GM18868 (cell line): Measurements from ENCODE around the gene TSHZ2.

Source experiments
- ATAC-seq: cut with Tn5 transposase; IDR thresholded peaks from one replicate; pipeline ENCODE4 v1.9.1; 2021; ENCODE audit warnings: mild to moderate bottlenecking, moderate library complexity; ENCODE audit not compliant: unreplicated experiment

Gene TSHZ2

DNA sequence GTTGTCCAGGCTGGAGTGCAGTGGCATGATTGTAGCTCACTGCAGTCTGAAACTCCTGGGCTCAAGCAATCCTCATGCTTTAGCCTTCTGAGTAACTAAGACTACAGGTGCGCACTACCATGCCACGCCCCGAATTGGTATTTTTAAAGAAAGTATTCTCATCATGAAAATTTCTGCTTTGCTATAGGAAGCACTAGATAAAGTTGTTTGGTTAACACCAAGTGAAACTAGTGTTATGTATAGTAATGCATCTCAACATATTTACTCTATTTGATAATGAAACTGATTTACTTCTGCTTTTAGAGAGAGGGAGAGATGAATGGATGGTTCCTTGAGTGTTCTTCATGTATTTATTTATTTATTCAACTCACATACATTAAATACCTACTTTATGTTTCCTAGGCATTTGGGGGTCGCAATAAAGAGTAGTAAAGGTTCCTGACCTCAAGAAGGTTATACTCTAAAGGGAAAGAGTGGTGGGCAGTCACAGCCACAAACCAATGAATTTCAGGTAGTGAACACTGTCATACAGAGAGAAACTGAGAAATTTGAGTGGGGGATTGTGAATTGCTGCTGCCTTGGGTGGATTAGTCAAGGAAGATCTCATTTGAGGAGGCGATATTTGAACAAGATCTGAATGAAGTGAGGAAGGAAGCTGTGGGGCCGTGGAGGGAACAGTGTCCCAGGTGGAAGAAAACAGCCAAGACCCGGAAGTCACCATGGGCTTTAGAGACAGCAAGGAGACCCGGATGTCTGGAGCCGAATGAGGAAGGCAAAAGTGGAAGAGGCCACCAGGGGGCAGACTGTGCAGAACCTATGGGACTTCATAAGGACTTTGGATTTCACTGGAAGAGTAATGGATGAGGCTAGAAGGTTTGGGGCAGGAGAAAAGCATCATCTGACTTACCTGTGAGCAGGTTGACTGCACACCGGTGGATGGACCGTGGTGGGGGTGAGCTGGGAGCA is 185.6 kb downstream of the TSHZ2 start:
- peak; percentile 83 for ATAC-seq

DNA sequence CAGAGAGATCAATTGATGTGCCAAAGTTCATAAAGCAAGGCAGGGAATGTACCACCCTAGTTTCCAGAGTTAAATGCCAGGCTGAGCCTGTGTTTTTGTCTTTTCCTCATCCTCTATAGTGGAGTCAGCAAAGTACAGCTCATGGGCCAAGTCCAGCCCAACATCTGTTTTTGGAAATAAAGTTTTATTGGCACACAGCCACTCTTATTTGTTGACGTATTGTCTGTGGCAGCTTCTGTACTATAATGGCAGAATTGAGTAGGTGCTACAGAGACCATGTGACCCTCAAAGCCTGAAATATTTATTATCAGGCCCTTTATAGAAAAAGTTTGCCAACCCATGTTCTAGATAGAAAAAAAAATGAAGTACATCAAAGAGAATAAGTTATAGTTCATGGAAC is 187.0 kb downstream of the TSHZ2 start:
- no peak for ATAC-seq

DNA sequence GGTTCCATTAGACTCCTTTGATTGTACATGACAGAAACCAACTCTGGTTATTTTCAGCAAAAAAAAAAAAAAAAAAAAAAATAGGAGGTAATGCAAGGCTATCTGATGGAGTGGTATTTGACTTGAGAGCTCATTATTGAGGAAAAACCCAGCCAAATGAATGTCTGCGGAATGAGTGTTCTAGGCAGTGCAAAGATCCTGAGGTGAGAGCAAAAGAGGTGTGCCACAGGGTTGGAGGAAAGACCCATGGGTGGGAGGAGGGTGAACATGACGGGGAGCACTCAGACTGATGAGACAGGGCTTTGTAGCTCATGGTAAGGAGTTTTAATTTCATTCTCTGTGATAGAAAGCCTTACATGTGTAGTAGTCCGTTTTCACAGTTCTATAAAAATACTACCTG is 188.9 kb downstream of the TSHZ2 start:
- ATAC-seq: no peak

DNA sequence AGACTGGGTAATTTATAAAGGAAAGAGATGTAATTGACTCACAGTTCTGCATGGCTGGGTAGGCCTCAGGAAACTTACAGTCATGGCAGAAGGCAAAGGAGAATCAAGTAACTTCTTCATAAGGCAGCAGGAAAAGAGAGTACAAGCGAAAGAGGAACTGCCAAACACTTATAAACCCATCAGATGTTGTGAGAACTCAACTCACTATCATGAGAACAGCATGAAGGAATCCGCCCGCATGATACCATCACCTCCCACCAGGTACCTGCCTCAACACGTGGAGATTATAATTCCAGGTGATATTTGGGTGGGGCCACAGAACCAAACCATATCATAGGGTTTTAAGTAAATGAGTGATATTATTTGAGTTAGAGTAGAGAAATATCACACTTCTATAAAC is 189.3 kb downstream of the TSHZ2 start:
- no peak for ATAC-seq

DNA sequence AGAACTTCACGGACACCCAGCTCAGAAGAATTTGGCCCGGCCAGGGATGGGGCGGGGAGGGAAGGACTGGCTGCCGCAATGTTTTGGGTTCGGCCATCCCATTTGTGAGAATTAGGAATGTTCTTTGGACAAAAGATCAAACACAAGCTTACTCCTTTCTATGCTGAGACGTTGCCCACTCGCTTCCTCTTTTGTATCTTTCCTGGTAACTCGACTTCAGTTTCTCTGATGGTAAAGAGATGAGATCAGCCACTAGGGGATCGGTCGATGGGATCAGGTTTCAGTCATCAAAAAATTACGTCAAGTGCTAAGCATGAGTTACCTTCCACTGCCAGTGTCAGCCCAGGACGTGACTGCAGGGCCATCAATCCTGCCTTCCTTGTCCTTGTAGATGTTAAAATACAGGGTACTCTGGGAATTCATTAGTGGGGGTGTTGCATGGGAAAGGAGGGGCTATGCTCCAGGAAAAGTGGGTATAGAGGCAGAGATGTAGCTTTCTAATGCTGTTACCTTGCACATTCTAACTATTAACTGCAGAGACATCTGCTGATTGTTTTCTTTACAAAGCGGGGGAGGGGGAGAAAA is 190.2 kb downstream of the TSHZ2 start:
- ATAC-seq: peak; percentile 25

DNA sequence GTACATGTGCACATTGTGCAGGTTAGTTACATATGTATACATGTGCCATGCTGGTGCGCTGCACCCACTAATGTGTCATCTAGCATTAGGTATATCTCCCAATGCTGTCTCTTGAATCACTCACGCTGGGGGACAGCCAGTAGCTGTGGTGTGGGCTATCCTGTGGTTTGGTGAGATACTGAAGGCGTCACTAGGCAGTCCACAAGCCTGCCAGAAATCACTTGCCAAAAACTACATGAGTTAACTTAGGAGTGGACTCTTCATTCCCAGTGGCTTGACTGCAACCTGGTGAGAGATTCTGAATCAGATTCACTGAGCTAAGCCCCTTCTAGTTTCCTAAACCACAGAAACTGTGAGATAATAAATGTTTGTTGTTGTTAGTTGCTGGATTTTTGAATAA is 191.3 kb downstream of the TSHZ2 start:
- no peak for ATAC-seq

DNA sequence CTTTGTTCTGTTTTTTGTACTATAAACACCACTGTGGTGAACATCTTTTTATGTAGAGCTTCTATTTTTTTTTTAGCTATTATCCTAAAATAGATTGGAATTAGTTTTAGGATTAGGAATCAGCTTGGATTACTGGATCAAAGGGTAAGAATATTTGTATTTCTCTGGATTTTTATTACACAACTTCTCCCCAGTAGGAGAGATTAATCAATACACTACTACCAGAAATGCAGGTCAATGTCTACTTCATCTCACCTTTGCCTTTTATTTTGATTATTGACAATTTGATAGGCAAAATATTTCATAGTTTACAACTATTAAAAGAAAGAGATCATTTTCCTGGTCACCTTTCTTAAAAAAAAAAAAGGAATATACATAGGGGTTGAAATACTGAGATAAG is 191.9 kb downstream of the TSHZ2 start:
- ATAC-seq: no peak

DNA sequence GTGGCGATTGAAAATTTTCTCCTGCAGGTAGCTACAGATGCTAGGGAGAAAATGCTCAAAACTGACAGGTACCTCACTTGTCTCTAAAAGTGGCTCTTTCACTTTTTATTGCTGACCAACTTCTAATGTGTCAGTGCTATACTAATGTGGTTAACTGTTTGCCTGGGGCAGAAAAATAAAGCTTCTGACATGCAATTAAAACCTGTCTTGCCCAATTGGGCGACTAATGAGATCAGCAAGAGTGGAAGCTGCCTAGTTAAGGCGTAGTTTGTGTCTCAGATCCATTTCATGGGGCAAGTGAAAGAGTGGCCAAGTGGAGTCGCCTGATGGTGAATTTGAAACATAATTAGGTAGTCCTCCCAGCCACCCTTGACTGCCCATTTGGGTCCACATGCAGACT is 193.3 kb downstream of the TSHZ2 start:
- ATAC-seq: no peak

DNA sequence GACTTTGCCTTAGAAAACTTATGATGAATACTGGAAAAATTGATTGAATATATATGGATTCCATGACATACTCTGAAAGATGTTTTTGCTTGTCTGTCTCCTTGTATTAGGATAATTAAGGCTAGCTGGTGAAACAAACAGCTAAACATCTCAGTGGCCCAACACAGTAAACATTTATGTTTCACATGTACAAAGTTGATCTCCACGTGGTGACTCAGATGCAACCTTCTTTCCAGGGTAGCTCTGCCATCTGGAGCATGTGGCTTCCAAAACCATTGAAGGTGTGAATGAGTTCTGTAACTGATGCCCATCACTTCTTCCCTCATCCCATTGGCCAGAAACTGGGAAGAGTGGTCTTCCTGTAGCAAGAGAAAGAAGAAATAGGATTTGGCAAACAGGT is 196.3 kb downstream of the TSHZ2 start:
- no peak for ATAC-seq

DNA sequence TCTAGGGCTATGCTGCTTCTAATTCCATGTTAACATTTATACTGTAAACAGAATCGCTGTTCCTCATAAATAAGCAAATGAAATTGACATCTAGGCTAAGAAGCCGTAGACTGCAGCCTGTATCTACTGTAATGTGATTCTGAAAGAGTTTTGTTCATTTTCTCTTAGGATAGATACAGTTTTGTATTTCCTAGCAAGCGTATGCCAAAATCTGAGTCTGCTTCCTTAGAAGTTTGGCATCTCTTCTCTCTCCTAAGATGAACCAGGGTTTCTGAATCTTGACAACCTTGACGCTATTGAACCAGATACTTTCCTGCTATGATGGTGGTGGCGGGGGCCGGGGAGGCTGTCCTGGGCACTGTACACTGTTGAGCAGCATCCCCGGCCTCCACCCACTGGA is 198.0 kb downstream of the TSHZ2 start:
- no peak for ATAC-seq

DNA sequence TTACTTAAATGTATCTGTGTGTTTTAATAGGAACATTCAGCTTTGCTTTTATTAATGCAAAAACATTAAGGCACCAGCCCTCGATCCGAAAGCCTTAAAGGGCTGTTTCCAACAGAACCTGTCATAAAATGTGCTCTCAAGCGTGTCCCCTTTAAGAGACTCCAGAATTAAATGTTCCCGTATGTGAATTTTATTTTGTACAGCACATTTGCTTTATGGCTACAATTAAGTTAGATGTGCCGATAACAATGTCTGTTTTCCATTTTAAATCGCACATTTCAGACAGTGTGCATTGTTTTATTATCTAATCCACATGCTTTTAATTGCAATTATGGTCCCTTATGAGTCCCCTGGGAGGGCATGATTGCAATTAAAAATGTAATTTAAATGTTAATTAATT is 198.9 kb downstream of the TSHZ2 start:
- ATAC-seq: no peak

DNA sequence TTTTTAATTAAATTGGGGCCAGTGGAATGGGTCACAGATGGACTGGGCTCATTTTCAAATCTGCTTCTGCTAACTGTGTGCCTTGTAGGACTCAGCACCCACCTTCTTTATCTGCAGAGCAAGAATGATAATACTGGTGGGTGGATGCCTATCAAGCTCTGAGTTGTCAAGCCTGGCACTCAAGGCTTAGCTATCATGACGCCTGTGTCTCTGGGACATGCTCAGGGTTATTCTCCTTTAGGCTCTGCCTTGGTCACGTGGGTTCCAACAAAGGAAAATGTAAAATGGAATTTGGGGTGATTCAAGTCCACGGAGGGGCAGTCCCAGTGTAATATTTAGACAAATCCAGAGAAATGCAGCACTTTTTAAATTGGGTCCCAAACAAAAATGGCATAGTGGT is 202.3 kb downstream of the TSHZ2 start:
- no peak for ATAC-seq

DNA sequence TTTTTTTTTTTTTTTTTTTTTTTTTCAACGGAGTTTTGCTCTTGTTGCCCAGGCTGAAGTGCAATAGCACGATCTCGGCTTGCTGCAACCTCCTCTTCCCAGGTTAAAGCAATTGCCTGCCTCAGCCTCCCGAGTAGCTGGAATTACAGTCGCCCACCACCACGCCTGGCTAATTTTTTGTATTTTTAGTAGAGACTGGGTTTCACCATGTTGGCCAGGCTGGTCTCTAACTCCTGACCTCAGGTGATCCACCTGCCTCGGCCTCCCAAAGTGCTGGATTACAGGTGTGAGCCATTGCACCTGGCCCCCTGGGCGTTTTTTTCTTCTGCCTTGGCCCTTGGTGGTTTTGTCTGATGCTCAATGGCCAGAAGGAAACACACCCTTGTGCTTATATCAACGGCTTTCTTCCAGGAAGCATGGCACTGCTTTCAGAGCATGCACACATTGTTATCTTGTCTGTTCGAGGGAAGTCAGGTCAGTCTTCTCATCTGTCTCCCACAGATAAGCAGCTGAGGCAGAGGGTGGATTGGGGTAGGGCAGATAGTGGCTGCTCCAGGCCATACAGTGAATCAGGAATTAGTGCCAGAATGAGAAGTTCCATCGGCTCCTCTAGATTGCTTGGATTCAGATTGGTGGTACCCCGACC is 203.1 kb downstream of the TSHZ2 start:
- ATAC-seq: no peak

DNA sequence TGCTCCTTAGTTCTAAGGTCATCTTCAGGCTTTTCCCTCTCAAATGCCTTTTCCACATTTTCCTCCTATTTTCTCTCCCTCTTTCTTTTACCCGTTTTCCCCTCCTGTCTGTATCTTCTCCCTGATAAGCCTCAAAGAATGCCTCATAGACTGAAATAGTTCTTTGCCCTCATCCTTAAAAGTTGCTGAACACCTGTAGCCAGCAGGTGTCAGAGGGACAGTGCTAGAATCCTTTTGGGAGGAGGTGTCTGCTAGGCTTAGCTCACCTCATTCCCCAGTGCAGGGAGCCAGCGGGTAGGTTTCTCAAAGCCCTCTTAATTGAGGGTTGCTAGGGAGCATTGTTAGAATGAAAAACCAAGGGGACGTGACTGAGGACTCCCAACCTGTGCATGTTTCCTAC is 204.0 kb downstream of the TSHZ2 start:
- ATAC-seq: no peak

DNA sequence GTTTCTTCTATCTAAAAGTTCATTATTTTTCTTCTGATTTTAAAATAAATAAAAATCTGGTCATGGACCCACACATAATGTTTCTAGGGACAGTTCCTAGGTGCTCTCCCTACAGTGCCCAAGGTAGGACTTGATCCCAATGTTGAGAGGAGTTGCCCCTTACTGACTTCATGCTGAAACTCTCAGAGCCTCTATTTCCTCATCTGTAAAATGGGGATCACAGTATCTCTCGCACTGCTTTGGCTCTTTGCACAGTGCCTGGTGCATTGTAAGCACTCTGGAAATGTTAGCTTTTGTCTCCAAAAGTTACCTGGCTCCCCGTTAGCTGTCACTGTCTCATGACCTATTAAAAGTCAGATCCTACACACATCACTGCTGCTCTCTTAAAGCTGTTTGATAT is 205.5 kb downstream of the TSHZ2 start:
- no peak for ATAC-seq

DNA sequence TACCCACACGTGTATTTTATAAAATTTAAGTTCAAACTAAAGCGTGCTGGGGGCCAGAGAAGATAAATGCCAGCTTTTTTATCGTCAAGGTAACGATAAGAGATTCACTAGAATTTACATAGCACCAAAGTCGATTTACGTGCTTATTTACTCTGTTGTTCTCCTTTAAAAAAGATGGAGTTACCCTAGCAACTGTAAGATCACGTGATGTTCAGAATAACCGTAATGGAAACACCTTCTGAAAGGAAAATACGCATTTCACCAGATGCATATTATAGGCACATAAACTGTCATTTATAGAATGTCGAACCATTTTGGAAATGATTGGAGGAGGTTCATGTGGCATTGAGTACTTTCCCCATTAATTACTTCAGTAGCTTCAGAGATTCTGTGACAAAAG is 207.6 kb downstream of the TSHZ2 start:
- ATAC-seq: no peak

DNA sequence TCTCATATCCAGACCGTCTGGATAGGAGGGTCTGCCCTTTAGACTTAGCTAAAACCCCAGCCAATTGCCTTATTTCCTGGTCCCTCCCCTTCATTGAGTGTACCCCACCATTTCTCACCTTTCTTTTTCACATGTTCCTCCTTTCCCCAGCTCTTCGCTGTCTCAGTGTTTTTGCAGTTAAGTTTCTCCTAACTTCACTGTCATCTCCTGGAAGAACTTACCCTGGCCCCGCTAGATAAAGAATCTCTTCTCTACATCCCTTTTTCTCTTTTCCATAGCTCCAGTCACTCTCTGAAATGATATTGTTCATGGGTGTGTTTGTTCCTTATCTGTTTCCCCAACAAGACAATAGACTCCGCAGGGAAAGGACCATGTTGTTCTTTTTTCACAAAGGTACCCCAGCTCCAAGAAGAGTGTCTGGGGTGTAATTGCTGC is 208.8 kb downstream of the TSHZ2 start:
- no peak for ATAC-seq

DNA sequence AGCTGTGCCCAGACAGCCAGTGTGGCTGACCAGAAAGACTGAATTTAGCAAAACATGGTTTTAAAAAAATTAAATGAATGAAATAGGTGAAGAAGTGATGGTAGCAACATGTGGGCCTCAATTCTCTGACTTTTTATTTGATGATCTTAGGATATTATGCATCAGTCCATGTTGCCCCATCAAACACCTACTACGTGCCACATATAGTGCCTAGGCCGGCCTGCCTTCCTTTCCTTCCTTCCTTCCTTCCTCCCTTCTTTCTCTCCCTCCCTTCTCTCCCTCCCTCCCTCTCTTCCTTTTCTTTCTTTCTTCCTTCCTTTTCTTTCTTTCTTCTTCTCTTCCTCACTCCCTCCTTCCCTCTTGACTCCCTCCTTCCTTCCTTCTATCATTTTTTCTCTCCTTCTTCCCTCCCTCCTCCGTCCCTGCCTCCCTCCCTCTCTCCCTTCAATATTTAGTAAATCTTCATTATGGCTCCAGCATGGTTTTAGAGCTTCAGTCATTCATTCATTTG is 209.8 kb downstream of the TSHZ2 start:
- no peak for ATAC-seq

DNA sequence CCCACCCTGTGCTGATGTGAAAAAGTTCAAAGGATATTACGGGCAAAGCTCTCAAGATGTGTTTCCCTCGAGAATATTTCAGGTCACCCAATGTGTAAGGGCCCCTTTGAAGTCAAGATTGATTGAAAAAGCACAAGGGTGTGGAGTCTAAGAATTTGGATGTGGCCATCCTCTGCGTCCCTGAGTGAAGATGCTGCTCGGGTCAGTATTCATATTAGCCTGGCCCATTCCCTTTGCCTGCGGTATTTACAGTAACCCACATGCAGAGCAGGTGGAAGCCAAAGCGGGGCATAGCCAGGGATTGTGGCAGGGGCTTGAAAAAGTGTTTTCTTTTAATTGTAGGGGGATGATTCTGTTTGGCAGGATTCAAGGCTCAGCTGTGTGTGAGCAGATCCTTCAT is 211.0 kb downstream of the TSHZ2 start:
- no peak for ATAC-seq

DNA sequence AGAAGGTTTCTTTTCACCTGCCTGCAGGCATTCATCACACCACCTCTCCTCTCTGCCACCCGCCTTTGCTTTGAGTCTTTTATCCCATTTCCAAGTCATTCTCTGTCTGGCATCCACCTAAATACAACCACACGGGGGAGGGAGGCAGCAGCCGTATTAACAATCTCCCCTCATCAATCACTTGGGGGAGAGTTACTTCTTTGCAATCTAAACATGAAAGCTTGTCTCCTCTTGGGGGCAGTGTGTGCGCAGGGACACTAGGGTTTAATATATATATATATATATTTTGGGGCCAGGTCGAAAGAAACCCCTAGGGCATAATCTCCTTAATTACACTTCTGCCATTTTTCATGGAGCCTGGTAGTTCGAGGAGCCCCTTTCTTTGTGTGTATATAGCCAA is 214.5 kb downstream of the TSHZ2 start:
- ATAC-seq: no peak

DNA sequence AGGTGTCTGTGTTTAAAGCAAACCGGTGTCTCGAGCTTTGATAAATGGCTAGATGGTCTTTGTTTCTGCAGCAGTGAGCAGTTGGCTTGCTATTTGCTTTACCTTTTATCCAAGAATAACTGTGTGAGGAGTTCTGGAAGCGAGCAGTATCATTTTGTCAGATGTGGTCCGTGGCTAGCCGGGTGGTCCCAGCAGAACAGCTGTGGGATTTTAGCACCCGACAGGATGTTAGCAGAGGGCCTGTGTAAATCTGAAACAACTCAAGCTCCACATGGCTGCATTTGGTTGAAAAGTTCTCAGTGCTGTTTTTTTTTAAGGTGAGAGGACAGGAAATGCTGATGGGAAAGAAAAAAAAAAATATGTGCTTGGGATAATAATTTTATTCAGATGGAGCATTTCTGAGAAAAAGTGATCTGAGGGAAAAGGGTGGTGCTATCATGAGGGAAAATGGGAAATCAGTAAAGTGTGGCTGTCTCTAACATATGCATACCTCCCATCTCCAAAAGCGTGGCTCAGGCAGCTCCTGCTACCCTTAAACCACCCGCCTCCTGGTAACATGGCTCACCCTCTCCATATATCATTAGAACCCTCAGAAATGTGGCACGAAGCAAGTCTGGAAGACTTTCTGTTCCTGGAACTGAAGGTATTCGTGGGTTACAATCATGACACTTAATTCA is 215.4 kb downstream of the TSHZ2 start:
- peak; percentile 65 for ATAC-seq
